OCI-M2 (cell line): ENCODE results near the gene KIAA1217.

Experiments
- DNase-seq: peaks from one replicate; lab custom pipeline; 2025; ENCODE audit not compliant: unreplicated experiment; lab: John Stamatoyannopoulos, UW

KIAA1217 gene

DNA sequence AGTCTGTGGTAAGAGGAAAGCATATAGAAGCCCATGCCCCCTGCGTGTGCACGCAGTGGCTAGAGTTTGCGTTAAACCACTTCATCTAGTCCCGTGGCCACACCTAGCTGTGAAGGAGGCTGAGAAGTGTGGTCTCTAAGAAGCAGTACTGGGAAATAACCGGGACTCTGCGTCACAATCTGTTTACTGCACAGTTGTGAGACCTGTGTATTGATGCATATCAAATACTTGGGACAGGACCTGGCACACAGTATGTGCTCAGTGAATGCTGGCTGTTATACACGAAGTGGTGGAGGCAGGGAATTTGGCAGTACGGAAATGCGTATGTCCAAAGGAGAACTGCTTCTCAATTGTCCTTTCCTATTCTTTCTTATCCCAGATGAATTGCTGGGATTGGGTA, 365.2 kb downstream of the KIAA1217 start:
- DNase-seq, result no peak

DNA sequence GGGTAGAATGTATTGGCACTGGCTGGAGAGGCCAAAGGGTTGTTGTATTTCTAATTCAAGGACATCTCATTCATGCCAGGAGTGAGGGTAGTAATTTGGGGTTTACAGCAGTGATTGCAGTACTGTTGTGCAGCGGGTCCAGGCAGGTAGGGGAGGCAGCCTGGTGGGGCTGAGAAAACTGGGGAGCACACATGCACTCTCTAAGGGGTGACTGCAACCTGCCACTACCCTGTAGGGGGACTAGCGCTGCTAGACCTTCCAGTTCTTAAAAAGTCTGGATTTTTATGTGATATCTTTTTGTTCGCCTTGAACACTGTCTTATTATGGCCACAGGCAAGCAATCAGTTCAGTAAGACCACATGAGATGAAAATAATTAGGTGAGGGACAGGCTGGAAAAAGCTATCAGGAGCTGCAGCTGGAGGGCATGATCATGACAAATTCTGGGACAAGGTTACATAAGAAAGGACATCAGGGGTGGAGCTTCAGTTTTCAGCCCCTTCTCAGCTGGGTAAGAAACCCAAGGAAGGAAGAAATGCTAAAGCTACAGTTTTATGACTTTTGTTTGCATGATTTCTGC, 365.7 kb downstream of the KIAA1217 start:
- no peak for DNase-seq

DNA sequence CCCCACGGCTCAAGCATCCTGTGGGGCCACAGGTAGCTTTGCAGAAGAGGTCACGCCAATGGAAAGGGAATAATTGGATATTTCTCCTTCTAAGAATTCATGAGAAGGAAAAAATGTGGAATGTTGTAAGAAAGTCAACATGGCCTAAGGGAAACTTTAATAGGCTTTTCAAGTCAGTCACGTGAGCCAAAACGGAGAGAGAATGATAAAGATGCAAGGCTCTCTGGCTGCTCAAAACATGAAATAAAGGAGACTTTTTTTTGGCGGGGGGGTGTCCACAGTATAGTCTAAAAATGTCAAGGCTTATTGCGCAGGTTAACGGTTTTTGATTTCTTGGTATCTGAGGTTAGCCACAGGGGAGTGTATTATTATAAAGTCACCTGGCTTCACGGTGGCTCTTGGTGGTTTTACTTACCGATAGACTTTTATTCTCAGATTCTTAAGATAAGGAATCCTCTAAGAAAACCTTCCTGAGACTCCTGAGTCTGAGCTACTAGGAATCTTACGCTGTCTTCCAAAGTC, 366.6 kb downstream of the KIAA1217 start:
- no peak for DNase-seq

DNA sequence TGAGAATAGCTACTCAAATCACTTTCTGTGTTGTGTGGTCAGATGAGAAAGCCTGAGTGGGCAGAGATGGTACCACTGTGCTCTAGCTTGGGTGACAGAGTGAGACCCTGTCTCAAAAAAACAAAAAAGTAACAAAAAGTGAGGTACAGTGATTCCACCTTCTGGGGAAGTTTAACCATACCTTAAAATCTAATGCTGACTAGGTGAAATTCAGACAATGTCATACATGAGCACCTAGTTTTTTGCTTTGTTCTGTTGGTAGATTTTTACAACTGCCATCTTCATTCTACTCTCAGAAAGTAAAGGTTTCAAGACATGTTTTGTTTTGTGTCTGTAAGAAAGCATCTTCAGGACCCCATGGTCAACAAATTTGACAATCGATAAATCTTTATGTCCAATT, 370.5 kb downstream of the KIAA1217 start:
- DNase-seq, result no peak

DNA sequence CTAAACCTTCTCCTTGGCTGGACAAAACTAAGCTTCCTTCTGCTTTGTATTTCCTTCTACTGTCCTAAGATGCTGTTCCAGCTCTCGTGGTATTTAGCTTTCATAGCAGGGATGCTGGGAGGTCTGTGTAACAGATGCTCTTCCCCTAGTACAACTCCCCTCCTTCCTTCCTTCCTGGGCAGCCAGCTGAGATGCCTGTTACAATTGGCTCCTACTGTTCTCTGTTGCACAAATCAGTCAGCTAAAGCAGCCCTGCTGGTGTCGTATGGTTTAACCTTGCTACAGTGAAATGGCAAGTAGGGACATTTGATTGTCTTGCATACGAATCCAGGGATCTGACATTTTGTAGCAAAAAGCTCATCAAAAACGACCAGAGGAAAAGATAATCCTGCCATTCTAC, 371.0 kb downstream of the KIAA1217 start:
- no peak for DNase-seq

DNA sequence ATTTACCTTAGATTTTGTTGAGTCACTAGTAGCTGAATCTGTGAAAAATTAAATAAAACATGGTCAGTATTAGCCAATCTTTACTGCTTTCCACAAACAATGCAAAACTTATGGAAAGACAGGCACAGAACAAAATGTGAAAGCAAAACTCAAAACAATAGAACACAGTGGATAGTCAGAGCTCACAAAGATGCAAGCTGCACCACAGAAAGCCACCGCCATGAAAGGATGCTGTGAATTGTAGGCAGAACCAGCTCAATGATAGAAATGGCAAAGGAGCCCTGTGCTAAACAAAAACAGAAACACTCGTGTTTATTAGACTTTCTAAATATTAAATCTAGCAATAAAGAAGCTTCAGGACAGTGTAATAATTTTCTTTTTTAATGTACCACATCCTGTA, 380.3 kb downstream of the KIAA1217 start:
- no peak for DNase-seq

DNA sequence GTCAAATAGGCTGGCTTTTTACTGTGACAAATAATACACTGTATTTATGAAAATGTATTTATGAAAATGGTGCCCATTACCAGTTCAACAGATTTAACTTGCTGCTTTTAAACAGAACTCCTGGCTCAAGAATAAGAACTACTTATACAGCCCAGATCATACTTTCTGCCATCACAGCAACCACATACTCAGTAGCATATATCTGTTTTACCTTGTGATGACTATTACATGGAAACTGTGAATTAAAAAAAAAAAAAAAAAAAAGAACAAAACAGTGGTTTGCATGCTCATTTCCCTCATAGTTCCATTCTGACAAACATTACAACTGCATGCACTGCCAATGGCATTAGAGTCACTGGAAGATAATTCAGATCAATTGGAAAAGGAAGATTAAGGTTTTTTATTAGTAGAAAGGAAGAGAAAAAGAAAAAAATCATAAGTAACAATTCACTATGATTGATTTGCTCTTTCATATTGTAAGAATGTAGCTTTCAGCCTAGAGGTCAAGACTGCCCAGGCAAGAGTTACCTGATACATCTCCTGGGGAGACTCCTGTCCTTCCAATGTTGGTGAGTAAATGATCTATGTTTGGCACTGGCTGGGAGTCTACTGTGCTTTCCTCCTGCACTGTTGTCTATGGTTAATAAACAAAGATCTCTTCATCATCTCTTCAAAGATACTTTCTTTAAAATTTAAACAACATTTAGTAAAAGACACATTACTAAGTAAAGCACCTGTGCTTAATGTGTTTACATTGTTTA, 381.9 kb downstream of the KIAA1217 start:
- no peak for DNase-seq

DNA sequence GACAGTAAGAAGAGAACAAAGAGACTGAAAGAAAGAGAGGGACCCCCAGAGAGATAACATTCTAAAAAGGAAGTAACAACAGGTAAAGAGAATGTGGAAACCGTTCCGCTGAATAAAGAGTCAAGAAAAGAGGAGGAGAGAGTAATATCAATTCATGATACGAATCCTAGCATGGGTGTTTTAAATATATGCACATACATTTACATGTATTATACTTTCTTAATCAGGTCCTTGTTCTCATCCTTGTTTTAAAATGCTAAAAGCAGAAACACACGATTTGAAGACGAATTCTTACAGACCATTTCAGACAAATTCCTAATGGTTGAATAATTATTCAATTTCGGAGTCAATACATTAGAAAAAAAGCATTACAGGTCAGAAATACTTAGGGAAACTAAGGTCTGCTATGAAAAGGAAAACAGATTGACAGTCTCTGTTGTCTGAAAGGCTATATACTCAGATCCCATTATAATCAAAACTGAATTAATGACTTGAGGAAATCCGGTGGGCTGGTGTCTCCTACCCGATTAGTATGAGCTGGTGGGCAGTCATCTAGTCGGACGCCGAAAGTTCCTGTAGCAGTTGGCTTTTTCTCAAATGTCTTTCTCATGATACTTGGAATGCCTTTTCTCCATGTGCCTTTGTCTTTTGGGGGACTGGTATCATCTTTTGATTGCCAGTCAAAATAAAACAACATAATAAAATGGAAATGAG, 387.4 kb downstream of the KIAA1217 start:
- no peak for DNase-seq

DNA sequence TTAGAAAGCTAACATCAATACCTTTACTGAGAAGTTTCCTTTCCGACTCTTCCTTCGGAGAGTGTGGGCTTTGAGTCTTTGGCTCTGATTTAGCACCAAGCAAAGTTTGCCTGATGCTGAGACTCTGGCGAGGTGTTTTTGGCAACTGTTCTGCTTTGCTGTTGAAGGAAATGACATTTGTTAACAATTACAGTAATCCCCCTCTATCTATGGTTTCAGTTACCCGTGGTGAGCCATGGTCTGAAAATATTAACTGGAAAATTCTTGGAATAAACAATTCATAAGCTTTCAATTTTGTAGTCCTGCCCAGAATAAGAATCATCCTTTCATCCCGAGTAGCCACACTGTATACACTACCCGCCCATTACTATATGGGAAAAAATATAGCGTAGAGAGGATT, 388.5 kb downstream of the KIAA1217 start:
- DNase-seq, result no peak
